ENCODE results near the gene PLXND1.
"Not testable (repeated sequence)": the region's sequence is repeated elsewhere in the genome, so short reads cannot be mapped to it uniquely, and the experiment has no call there.

The PLXND1 gene

DNA sequence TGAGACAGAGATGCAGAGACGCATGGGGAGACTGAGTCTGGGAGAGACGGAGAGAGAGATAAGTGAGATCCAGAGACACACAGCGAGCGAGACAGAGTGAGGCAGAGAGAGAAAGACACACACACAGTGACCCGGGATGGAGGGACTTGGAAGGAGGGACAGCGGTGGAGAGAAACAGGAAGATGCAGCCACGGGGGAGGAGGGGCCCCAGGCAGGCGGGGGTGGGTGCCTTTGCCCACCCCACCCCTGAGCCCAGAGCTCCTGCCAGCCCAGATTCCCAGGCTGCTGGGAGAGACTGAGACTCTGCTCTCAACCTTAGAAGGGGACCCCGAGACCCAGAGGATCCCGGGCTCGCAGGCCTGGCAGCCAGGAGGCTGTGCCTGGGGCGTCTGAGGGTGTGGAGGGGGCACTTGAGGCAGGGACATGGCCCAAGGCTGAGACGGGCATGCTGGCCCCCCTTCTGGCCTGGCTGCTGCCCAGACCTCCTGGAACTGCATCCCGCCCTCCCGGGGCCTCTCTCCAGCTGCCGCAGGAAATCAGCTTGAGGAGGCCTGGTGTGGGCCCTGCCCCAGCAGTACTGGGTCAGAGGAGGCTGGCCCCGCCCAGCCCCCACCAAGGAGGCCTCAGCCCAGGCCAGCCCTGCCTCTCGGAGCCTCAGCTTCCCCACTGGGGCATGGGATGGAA is 45.4 kb downstream of the PLXND1 start:
- DNase-seq: no peak

DNA sequence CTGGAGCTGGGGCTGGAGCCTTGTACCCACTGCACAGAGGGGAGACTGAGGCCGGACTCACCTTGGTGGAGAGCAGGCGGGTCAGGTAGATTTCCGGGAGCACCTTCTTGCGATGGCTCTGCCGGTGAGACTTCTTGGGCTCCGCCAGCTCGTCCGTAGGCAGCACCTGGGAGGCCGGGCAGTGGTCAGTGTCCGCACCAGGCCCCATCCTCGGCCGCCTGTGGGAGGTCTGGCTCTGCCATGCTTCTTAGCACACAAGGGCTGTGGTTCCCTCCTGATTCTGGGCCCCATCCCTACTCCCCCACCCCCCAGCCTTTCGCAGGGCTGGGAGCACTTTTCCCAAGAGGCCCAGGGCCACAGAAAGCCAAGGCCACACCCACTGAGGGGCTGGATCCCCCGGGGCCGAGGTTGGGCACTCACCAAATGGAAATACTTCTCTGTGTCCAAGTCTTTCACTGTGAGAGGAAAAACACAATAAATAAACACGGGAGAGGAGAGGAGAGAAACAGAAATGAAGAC is 46.1 kb downstream of the PLXND1 start:
- DNase-seq: no peak

DNA sequence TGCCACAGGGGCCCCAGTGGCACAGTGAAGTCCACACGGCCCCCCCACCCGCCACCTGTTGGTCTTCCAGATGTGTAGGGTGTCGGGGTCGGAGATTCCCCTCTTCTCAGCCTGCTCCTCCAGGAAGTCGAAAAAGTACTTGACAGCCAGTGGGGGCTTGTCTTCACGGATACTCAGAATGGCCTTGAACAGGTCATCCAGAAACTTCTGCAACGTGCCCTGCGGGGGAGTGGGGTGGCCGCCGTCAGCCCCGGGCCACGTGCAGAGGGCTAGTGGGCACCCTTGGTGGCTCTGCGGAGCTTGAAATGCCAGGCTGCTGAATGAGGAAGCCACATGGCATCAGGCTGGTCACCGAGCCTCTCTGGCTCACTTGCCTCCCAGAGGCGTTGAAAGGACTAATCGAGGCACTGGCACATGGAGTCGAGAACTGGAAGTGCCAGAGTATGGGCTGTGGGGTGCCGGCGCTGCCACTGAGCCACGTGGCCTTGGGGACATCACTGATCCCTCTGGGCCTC is 46.9 kb downstream of the PLXND1 start:
- DNase-seq: no peak

DNA sequence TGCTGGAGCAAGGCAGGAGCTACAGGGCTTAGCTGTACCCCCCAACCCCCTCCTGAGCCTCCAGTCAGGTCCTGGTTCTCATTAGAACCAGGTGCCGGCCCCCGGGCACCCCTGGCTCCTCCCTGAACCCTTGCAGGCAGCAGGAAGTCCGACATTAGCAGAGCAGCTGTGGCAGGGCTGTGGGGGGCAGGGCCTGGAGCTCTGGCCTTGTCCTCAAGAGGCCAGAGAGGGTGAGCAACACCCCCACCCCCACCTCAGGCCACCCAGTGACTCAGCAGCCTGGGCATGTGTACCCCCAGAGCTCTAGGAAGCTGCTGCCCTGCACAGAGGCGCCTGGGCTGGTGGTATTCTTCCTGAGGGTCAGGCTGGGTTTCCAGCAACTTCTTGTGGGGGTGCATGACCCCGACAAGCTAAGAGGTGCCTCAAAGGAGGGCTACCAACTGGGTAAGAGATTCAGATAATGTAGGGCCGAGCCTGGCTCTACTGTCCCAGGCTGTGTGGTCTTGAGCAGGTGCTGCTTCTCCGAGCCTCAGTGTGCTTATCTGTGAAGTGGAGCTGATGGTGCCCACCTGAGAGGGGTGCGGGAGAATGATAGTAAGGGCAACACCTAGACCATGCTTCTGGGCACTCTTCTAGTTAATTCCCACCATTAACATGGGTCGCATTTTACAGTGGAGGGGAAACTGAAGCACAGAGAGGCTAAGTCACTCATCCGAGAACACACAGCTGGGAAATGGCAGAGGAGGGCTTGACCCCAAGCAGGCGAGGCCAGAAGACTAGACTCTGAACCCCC is 47.5 kb downstream of the PLXND1 start:
- DNase-seq: no peak

DNA sequence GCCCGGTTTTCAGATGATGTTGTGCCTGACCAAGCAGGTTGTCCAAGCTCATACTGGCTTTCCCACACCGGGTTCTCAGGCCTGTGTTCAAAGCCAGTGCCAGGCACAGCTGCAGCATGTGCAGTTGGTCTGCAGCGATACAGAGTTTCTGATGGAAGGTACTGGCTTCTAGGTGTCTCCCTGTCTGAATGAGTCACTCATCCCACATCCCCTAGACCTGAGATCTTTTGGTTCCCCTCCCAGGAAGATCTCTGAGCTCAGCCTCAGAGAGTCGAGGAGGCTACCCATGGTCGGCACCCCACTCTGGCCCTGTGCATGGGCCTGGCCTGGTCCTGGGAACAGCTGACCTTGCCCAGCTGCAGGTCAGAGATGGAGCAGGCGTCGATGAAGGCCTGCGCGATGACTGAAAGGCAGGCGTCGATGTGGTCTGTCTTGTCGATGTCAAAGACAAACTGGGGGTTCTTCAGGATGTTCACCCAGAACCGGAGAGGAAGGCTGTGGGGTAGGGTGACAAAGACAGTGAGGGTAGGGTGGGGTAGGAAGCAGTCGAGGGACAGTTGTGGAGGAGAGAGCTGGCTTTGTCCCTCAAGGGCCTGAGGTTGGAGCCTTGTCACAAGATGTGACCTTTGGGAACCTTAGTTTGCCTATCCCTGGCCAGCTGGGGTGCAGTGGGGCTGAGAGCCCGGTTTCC is 48.2 kb downstream of the PLXND1 start:
- DNase-seq: no peak

DNA sequence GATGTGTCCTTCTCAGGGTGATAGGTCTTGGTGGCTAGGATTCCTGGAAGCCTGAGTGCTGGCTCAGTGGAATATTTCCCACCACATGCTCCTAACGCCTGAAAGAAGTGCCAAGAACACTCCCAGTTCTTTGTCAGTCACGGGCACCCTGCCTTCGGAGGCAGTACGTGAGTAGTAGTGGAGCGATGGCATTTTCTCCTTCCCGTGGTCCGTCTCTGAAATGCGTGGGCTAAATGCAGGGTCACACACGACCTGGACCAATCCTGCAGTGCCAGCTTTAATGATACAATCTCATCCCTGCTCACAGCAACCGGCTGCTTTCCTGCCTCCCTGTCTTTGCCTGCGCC is 49.0 kb downstream of the PLXND1 start:
- no peak for DNase-seq

DNA sequence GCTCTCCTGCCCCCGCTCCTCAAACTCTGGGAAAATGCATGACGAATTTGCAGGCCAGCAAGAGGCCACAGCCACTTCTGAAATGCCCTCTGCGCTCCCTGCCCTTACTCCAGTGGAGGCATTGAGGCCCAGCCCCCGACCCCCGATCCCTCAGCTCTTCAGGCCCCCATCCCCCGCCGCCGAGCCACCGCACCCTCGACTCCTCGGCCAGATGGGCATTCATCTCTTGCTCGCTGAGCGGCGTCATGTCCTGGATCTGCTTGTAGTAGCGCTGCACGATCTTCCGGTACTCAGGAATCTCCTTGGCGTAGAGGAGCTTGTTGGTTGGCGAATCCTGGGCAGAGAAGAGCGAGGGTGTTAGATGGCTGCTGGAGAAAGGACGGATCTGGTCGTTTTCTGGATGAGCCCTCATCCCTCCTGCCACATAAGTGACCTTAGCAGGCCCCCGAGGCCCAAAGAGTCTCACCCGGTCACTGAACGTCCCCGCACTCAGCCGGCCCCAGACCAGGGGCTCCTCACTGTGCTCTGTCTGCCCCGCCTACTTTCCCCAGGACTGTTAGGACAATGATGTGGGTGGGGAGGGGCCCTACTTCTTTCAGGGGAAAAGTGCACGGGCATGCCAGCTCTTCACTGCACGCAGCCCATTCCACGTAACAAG is 49.5 kb downstream of the PLXND1 start:
- DNase-seq: no peak

DNA sequence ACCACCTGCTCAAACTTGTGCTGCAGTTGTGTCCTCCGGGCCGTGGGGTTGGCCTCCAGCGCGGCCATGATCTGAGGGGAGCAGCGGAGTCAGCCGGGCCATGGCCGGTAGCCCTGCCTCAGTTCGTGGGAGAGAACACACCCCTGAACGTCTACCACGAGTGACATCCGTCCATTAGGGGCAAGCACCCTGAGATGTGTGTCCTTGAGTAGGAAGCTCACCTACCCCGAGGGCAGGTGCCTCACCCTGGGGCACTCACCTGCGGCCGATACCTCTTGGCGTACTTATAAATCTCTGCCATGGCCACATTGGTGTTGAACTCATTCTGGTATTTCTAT is 50.1 kb downstream of the PLXND1 start:
- no peak for DNase-seq

DNA sequence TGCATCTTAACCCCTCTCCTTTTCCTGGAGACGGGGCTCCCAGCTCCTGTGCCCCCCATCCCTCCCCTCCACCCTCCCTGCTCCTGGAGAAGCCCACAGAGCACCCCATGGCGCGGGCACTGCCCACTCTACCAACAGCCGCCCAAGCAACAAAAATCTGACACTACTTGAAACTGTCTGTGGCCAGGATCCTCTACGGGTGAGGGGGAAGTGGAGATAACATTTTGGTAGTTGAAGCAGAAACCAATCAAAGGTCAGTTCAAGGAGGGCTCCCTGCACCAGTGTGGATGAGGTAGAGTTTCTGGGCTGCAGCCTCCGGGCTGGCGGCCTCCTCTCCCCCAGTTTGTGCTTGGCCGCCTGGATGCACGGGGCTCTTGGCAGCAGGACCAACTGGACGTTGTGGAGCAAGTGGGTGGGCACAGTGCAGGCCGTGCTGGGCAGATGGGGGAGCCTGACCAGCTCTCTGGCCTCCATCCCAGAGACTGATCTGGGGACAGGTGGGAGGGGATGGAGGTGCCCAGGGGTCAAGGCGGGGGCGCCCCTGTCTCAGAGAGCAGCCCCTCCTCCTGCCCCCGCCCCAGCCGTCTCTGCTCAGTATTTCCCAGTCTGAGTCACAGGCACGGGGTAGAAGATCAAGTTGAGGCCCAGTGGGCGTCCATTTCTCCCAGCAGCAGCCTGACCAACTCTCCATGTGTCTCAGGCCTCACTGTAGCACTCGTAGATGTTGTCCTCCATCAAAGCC is 50.7 kb downstream of the PLXND1 start:
- no peak for DNase-seq

DNA sequence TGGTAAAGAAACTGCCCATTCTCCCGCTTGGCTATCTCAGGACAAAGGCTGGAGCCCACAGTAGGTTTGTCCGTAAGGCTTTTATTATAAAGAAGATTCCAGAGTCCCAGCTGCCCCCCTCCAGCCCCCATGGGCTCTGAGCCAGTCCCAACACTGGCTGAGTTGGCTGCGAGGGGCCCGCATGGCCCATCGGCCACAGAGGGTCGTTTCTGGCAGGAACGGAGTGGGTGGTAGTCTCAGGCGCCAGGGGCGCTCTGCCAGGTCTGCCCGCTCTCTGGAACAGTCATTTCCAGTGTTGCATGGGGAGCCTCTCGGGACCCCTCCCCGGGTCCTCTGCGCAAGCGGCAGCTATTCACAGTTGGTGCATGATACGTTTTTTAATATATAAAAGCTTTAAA is 51.3 kb downstream of the PLXND1 start:
- no peak for DNase-seq

DNA sequence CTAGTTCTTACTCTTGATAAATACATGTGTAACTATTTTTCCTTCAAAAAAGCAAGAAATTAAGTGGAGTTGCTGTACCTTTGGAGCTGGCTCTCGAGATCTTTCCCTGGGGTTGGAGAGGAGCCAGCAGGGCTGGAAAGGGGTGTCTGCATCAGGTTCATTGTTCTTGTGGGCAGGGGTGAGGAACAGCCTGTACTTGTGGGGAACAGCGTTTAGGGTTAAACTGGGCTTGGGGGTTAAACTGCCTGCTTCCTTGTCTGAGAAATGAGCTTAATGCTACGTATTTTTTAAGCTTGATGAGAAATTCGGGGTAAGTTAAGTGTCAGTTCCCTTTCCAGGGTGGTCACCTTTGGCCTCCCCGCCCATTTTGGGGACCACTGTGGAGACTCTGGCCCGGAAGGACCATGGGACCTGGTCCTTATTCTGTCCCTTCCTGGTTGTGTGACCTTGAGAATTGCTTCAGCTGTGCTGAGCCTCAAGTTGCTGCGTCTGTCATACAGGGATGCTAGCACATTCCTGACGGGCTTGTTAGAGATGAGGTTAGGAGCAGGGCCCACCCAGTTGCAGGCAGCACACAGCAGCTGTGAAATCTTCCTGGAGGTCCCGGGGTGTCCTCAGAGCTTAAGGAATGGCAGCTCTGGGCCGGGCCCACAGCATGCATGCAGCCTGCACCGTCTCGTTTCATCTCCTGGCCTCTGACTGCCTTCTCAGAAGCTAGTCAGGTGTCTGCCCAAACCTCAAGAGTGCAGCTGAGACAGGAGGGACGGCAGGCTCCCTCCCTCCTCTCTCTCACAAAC is 51.9 kb downstream of the PLXND1 start:
- DNase-seq: no peak

DNA sequence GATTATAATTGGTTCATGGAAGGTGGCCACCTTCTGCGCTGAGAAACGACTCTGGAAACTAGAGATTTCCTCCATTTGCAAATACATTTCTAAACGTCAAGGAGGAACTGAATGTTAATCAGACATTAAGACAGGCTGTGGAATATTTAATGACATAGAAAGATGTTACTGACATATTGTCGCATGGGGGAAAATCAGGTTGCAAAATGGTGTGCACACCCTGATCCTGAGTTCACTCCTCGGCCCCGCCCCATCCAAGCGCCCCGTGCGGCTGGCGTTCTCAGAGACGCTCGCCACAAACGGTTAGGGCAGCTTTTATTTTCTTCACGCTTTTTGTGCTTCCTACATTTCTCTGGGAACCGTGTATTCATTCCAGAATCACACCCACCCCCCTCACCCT is 52.8 kb downstream of the PLXND1 start:
- DNase-seq: no peak

DNA sequence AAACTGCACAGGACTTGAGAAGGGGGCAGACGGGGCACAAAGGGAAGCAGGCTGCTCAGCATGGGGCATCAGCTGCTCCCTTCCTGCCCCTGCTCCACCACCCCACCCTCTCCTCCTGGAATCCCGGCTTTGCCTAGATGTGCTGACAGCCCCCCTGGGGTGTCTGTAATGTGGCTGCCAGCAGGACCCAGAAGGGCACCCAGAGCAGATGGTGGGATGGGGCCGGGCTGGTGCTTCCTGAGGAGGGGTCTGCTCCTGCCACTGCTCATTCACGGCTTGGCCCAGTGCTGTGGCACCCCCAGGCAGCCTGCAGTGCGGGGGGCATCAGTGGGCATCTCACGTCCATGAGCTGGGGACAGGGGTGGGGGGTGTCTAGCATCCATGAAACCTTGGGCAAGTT is 53.3 kb downstream of the PLXND1 start:
- no peak for DNase-seq

DNA sequence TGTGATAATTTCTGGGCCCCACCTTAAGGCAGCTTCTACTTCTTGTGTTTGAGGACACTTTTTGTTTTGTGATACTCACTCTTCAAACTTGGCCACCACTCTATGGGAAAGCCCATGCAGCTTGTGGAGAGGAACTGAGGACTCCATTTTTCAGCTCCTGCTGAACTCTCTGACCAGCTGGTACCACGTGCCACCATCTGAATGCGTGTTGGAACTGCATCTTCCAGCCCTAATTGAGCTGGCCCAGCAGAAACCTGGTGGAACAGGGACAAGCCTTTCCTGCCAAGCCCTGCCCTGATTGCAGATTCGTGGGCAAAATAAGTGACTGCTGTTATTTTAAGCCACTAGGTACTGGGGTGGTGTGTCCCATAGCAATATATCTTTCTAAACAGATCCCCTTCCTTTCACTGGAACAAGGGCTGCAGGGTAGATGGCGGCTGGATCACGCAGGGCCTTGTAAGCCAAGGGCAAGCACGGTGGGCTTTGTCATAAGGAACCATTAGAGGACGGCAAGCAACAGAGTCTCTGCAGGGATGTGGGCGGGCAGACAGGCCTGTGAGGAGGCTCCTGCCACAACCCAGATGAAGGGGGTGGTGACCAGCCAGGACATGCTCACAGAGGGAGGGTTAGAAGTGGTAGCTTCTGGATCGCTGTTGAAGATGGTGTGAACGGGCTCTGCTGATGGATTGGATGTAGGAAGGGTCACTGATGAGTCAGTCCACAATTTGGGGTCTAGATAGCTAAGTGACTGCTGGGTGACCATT is 54.0 kb downstream of the PLXND1 start:
- no peak for DNase-seq

DNA sequence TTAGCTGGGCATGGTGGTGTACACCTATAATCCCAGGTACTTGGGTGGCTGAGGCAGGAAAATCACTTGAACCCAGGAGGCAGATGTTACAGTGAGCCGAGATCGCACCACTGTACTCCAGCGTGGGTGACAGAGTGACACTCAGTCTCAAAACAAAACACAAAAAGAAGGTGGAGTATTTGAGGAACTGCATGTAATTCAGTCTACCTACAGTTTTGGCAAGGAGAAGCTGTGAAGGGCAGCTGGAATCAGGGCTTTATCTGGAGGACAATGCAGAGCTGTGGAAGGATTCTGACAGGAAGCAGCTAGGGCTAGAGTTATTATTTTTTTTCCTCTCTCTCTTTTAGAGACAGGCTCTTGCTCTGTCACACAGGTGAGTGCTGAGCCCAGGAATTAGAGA is 56.7 kb downstream of the PLXND1 start:
- no peak for DNase-seq

DNA sequence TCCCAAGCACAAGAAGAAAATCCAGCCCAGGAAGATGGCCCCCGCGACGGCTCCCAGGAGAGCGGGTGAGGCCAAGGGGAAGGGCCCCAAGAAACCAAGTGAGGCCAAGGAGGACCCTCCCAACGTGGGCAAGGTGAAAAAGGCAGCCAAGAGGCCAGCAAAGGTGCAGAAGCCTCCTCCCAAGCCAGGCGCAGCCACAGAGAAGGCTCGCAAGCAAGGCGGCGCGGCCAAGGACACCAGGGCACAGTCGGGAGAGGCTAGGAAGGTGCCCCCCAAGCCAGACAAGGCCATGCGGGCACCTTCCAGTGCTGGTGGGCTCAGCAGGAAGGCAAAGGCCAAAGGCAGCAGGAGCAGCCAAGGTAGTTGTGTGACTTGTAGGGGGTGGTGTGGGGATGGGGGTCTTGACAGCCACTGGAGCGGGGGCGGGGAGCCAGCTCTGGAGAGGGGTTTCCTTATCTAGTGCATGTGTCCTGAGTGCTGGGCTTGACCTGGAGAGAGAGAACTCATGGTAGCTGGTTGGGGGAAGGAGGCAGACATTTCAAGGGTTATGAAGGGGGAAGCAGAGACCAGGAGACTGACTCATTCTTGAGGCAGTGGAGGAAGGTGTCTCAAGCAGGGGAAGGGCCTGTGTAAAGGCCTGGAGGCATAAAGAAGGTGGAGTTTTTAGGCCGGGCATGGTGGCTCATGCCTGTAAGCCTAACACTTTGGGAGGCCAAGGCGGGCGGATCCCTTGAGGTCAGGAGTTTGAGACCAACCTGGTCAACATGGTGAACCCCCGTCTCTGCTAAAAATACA is 57.3 kb downstream of the PLXND1 start:
- no peak for DNase-seq

DNA sequence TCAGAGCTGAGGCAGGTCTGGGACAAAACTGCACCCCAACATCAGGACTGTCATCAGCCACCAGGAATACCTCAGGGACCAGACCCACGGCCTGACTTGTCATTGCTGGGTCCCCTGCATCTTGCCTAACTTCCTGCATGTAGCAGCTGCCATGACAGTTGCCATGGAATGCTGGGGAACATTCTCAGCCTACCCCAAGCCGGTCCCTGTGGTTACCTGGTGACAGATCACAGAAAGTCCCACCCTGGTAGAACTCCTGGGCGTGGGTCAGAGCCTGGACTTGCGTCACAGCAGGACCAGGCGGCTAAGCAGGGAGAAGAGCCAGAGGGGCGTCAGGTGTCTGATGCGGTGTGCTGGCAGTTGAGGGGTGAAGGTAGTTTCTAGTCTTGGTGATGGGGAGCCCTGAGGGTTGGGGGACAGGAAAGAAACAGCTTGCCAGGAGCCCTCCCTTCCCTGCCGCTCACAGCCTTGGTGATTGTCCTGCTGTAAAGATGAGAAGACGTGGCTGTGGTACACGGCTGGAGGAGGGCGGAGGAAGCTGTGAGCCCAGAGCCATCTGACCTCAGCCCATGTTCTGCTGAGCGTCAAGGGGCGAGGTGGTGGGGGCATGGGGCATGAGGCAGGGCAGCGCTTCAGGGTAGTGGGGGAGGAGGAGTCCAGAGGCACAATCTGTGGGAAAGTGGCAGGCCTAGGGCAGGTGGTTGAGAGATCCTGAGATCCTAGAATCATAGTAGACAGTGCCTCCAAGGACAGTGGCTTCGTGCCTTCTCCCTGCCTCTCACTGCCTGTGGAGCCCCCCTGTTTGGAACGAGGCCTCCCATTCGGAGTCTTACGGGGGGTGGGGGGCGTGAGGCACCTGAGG is 58.1 kb downstream of the PLXND1 start:
- DNase-seq: no peak

DNA sequence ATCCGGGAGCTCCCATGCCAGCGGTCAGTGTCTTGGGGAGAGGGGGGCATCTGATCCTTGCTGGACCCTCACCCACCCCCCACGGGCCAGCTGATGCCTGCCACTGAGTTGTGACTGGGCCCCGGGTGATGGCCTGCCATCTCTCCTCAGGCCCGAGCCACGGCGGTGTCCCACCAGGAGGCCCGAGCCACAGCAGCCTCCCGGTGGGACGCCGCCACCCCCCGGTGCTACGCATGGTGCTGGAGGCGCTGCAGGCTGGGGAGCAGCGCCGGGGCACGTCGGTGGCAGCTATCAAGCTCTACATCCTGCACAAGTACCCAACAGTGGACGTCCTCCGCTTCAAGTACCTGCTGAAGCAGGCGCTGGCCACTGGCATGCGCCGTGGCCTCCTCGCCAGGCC is 59.2 kb downstream of the PLXND1 start:
- no peak for DNase-seq

DNA sequence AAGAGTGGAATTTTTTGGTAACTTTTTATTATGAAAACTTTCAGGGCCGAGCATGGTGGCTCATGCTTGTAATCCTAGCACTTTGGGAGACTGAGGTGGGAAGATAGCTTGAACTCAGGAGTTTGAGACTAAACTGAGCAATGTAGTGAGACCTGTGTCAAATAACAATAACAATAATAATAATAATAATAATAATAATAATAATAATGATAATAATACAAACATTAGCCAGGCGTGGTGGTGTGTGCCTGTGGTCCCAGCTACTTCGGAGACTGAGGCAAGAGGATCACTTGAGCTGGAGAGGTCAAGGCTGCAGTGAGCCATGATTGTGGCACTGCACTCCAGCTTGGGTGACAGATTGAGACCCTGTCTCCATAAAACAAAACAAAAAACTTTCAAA is 60.5 kb downstream of the PLXND1 start:
- not testable (repeated sequence) for DNase-seq

Data from NCI-H2029 (cell line).